ENCODE results near the gene NANOGP8.

DNA sequence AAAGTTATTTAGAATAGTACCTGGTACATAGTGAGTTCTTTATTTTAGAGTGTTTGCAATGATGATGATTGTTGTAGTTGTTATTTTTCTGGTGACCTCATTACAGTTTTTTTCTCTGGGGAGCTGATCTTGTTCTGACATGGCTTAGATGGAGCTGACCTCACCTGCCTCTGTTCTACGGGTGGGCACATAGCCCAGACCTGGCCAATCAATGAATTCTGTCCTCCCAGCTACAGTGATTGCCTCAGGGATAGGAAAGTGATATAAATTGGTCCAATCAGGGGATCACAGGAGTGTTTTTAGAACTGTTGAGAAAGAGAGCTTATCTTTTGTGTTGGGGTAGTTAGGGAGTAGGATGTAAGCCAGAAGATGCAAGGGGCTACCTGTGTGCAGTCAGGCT is 3.2 kb upstream of the NANOGP8 start:
- TF ChIP-seq, protein P1, sequence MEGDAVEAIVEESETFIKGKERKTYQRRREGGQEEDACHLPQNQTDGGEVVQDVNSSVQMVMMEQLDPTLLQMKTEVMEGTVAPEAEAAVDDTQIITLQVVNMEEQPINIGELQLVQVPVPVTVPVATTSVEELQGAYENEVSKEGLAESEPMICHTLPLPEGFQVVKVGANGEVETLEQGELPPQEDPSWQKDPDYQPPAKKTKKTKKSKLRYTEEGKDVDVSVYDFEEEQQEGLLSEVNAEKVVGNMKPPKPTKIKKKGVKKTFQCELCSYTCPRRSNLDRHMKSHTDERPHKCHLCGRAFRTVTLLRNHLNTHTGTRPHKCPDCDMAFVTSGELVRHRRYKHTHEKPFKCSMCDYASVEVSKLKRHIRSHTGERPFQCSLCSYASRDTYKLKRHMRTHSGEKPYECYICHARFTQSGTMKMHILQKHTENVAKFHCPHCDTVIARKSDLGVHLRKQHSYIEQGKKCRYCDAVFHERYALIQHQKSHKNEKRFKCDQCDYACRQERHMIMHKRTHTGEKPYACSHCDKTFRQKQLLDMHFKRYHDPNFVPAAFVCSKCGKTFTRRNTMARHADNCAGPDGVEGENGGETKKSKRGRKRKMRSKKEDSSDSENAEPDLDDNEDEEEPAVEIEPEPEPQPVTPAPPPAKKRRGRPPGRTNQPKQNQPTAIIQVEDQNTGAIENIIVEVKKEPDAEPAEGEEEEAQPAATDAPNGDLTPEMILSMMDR (IDR thresholded peaks at IDR 0.05; ENCODE audit: low read depth, low read length) = no peak
- no peak for TF ChIP-seq EZH2phosphoT487 (IDR thresholded peaks at IDR 0.05; ENCODE audit: low read depth)

Measured in OCI-LY3 (cell line).